ENCODE data around the gene MME.

The MME gene

GRCh38 chr3:155079746-155080487 is at the start of gene MME:
TSS of gene MME (plus strand) at chr3:155080319. CDS start at chr3:155084168, 3,849 bp downstream.
- peaks cover 14% of the 10 kb centered on the region for H3K27me3 ChIP-seq (ENCODE audit: insufficient read depth, insufficient read length)
- H3K9ac ChIP-seq (ENCODE audit: insufficient read length, low read depth): peak within 1 kb of the TSS; percentile 87
- H3K4me1 ChIP-seq (ENCODE audit: insufficient read depth, insufficient read length): no peaks in the 10 kb centered on the region
- H3K36me3 ChIP-seq (ENCODE audit: insufficient read depth, insufficient read length, low read length): no peaks in the 10 kb centered on the region
- peak within 1 kb of the TSS; percentile 84 for H3K4me3 ChIP-seq (ENCODE audit: insufficient read length, low read depth)
- TF ChIP-seq YY1 (IDR thresholded peaks at IDR 0.05; ENCODE audit: insufficient read depth, insufficient read length): no peak
- no peak for TF ChIP-seq ZNF274 (IDR thresholded peaks at IDR 0.05; ENCODE audit: low read depth, low read length)
- TF ChIP-seq SUZ12 (IDR thresholded peaks at IDR 0.05; ENCODE audit: extremely low read depth, insufficient read depth, insufficient read length): no peak
- DNase-seq (ENCODE audit: low read depth, low spot score): peak; percentile 75
- H3K9me3 ChIP-seq (ENCODE audit: insufficient read depth, low read length): peaks cover 5% of the 10 kb centered on the region; the same call in 1 of the 2 replicates

GRCh38 chr3:155031186-155031585 is 48.9 kb upstream of the MME start:
- H3K4me3 ChIP-seq (ENCODE audit: insufficient read length, low read depth): no peak overlapping the region
- H3K9me3 ChIP-seq (ENCODE audit: insufficient read depth, low read length): peaks cover 14% of the 10 kb centered on the region
- H3K9ac ChIP-seq (ENCODE audit: insufficient read length, low read depth): no peak overlapping the region
- no peak for DNase-seq (ENCODE audit: low read depth, low spot score)
- H3K36me3 ChIP-seq (ENCODE audit: insufficient read depth, insufficient read length, low read length): no peaks in the 10 kb centered on the region
- no peak for TF ChIP-seq SUZ12 (IDR thresholded peaks at IDR 0.05; ENCODE audit: extremely low read depth, insufficient read depth, insufficient read length)
- TF ChIP-seq YY1 (IDR thresholded peaks at IDR 0.05; ENCODE audit: insufficient read depth, insufficient read length): no peak
- TF ChIP-seq ZNF274 (IDR thresholded peaks at IDR 0.05; ENCODE audit: low read depth, low read length): no peak
- no peaks in the 10 kb centered on the region for H3K4me1 ChIP-seq (ENCODE audit: insufficient read depth, insufficient read length)
- no peaks in the 10 kb centered on the region for H3K27me3 ChIP-seq (ENCODE audit: insufficient read depth, insufficient read length)

- DNase-seq (ENCODE audit: low read depth, low spot score): no peak
- no peaks in the 10 kb centered on the region for H3K4me1 ChIP-seq (ENCODE audit: insufficient read depth, insufficient read length)
- H3K9ac ChIP-seq (ENCODE audit: insufficient read length, low read depth): no peak overlapping the region
- no peaks in the 10 kb centered on the region for H3K36me3 ChIP-seq (ENCODE audit: insufficient read depth, insufficient read length, low read length)
- no peak overlapping the region for H3K4me3 ChIP-seq (ENCODE audit: insufficient read length, low read depth)
- TF ChIP-seq ZNF274 (IDR thresholded peaks at IDR 0.05; ENCODE audit: low read depth, low read length): no peak
- TF ChIP-seq YY1 (IDR thresholded peaks at IDR 0.05; ENCODE audit: insufficient read depth, insufficient read length): no peak
- TF ChIP-seq SUZ12 (IDR thresholded peaks at IDR 0.05; ENCODE audit: extremely low read depth, insufficient read depth, insufficient read length): no peak
- H3K27me3 ChIP-seq (ENCODE audit: insufficient read depth, insufficient read length): no peaks in the 10 kb centered on the region
- H3K9me3 ChIP-seq (ENCODE audit: insufficient read depth, low read length): peaks cover 14% of the 10 kb centered on the region
Observed at GRCh38 chr3:155032918-155033317, 47.2 kb upstream of the MME start.

GRCh38 chr3:155034786-155035185 is 45.3 kb upstream of the MME start:
- no peak for TF ChIP-seq SUZ12 (IDR thresholded peaks at IDR 0.05; ENCODE audit: extremely low read depth, insufficient read depth, insufficient read length)
- no peak for TF ChIP-seq ZNF274 (IDR thresholded peaks at IDR 0.05; ENCODE audit: low read depth, low read length)
- TF ChIP-seq YY1 (IDR thresholded peaks at IDR 0.05; ENCODE audit: insufficient read depth, insufficient read length): no peak
- Histone ChIP-seq H3K9ac (ENCODE audit: insufficient read length, low read depth) (no peak overlapping the region), H3K36me3 (ENCODE audit: insufficient read depth, insufficient read length, low read length) (no peaks in the 10 kb centered on the region), H3K27me3 (ENCODE audit: insufficient read depth, insufficient read length) (no peaks in the 10 kb centered on the region), H3K4me1 (ENCODE audit: insufficient read depth, insufficient read length) (no peaks in the 10 kb centered on the region), H3K9me3 (ENCODE audit: insufficient read depth, low read length) (peaks cover 2% of the 10 kb centered on the region; the same call in 1 of the 2 replicates), H3K4me3 (ENCODE audit: insufficient read length, low read depth) (no peak overlapping the region)
- no peak for DNase-seq (ENCODE audit: low read depth, low spot score)

- no peak for TF ChIP-seq ZNF274 (IDR thresholded peaks at IDR 0.05; ENCODE audit: low read depth, low read length)
- TF ChIP-seq YY1 (IDR thresholded peaks at IDR 0.05; ENCODE audit: insufficient read depth, insufficient read length): no peak
- TF ChIP-seq SUZ12 (IDR thresholded peaks at IDR 0.05; ENCODE audit: extremely low read depth, insufficient read depth, insufficient read length): no peak
- H3K27me3 ChIP-seq (ENCODE audit: insufficient read depth, insufficient read length): no peaks in the 10 kb centered on the region
- no peaks in the 10 kb centered on the region for H3K4me1 ChIP-seq (ENCODE audit: insufficient read depth, insufficient read length)
- no peak overlapping the region for H3K9ac ChIP-seq (ENCODE audit: insufficient read length, low read depth)
- no peak overlapping the region for H3K4me3 ChIP-seq (ENCODE audit: insufficient read length, low read depth)
- H3K9me3 ChIP-seq (ENCODE audit: insufficient read depth, low read length): no peaks in the 10 kb centered on the region
- no peak for DNase-seq (ENCODE audit: low read depth, low spot score)
- no peaks in the 10 kb centered on the region for H3K36me3 ChIP-seq (ENCODE audit: insufficient read depth, insufficient read length, low read length)
Observed at GRCh38 chr3:155035553-155035952, 44.6 kb upstream of the MME start.

- H3K9me3 ChIP-seq (ENCODE audit: insufficient read depth, low read length): no peaks in the 10 kb centered on the region
- no peak overlapping the region for H3K4me3 ChIP-seq (ENCODE audit: insufficient read length, low read depth)
Observed at GRCh38 chr3:155037508-155038202, 42.5 kb upstream of the MME start.

GRCh38 chr3:155038203-155038554 is 41.9 kb upstream of the MME start:
- Histone ChIP-seq H3K9me3 (ENCODE audit: insufficient read depth, low read length) (no peaks in the 10 kb centered on the region), H3K27me3 (ENCODE audit: insufficient read depth, insufficient read length) (no peaks in the 10 kb centered on the region), H3K4me3 (ENCODE audit: insufficient read length, low read depth) (no peak overlapping the region), H3K36me3 (ENCODE audit: insufficient read depth, insufficient read length, low read length) (no peaks in the 10 kb centered on the region), H3K9ac (ENCODE audit: insufficient read length, low read depth) (no peak overlapping the region), H3K4me1 (ENCODE audit: insufficient read depth, insufficient read length) (no peaks in the 10 kb centered on the region)
- TF ChIP-seq SUZ12 (IDR thresholded peaks at IDR 0.05; ENCODE audit: extremely low read depth, insufficient read depth, insufficient read length) (no peak), ZNF274 (IDR thresholded peaks at IDR 0.05; ENCODE audit: low read depth, low read length) (no peak), YY1 (IDR thresholded peaks at IDR 0.05; ENCODE audit: insufficient read depth, insufficient read length) (no peak)
- DNase-seq (ENCODE audit: low read depth, low spot score): no peak

More at GRCh38 chr3:155037508-155038202, 42.5 kb upstream of the MME start:
- DNase-seq (ENCODE audit: low read depth, low spot score): no peak
- TF ChIP-seq SUZ12 (IDR thresholded peaks at IDR 0.05; ENCODE audit: extremely low read depth, insufficient read depth, insufficient read length) (no peak), YY1 (IDR thresholded peaks at IDR 0.05; ENCODE audit: insufficient read depth, insufficient read length) (no peak), ZNF274 (IDR thresholded peaks at IDR 0.05; ENCODE audit: low read depth, low read length) (no peak)
- Histone ChIP-seq H3K9ac (ENCODE audit: insufficient read length, low read depth) (no peak overlapping the region), H3K27me3 (ENCODE audit: insufficient read depth, insufficient read length) (no peaks in the 10 kb centered on the region), H3K36me3 (ENCODE audit: insufficient read depth, insufficient read length, low read length) (no peaks in the 10 kb centered on the region), H3K4me1 (ENCODE audit: insufficient read depth, insufficient read length) (no peaks in the 10 kb centered on the region)

Data from NT2/D1 (cell line).